ENCODE results near the gene MCM7. TPM values are rescaled to one million over a fixed set of nuclear protein-coding genes. Genes with fewer than 3 reads are reported as not detected.

MCM7 gene
- polyA plus RNA-seq, 2 donors = 46.4 to 66.8 TPM

Other genes starting within 250 kb of the MCM7 start
- gene OR2AE1, start 224.4 kb downstream of the MCM7 start, polyA plus RNA-seq = not detected
- 10 to 100 TPM in 1 of 2 donors, 1 to 10 TPM in 1; 9.4 to 11.8 TPM for gene TRIM4, start 181.9 kb downstream of the MCM7 start, polyA plus RNA-seq
- gene GJC3, start 171.8 kb downstream of the MCM7 start, polyA plus RNA-seq = not detected
- gene AZGP1, start 125.4 kb downstream of the MCM7 start, polyA plus RNA-seq = 1 to 10 TPM; 1.6 to 2.0 TPM
- 10 to 100 TPM; 10.5 to 25.0 TPM for gene ZKSCAN1, start 85.8 kb downstream of the MCM7 start, polyA plus RNA-seq
- 1 to 10 TPM; 3.8 to 3.9 TPM for gene ZSCAN21, start 51.6 kb downstream of the MCM7 start, polyA plus RNA-seq
- gene ZNF3, start 19.7 kb downstream of the MCM7 start, polyA plus RNA-seq = 10 to 100 TPM; 10.4 to 14.6 TPM
- gene COPS6, start 12.4 kb downstream of the MCM7 start, polyA plus RNA-seq = 100 to 1,000 TPM in 1 of 2 donors, 10 to 100 TPM in 1; 86.7 to 119 TPM
- gene AP4M1, start 246 bp upstream of the MCM7 start, polyA plus RNA-seq = 10 to 100 TPM; 17.3 to 19.3 TPM
- 10 to 100 TPM; 23.3 to 29.6 TPM for gene TAF6, start 18.0 kb upstream of the MCM7 start, polyA plus RNA-seq
- gene CNPY4, start 18.2 kb upstream of the MCM7 start, polyA plus RNA-seq = 1 to 10 TPM; 5.5 to 5.8 TPM
- gene MBLAC1, start 25.6 kb upstream of the MCM7 start, polyA plus RNA-seq = 1 to 10 TPM; 2.7 to 3.7 TPM
- gene LAMTOR4, start 47.5 kb upstream of the MCM7 start, polyA plus RNA-seq = 100 to 1,000 TPM in 1 of 2 donors, 10 to 100 TPM in 1; 85.7 to 138 TPM
- gene TRAPPC14, start 57.3 kb upstream of the MCM7 start, polyA plus RNA-seq = 10 to 100 TPM; 18.5 to 27.2 TPM
- gene GAL3ST4, start 67.2 kb upstream of the MCM7 start, polyA plus RNA-seq = 1 to 10 TPM; 4.4 to 5.1 TPM
- 1 to 10 TPM; 1.1 to 2.2 TPM for gene GPC2, start 76.0 kb upstream of the MCM7 start, polyA plus RNA-seq
- gene STAG3, start 76.5 kb upstream of the MCM7 start, polyA plus RNA-seq = under 1 TPM; 0.25 to 0.73 TPM
- gene PVRIG, start 118.6 kb upstream of the MCM7 start, polyA plus RNA-seq = under 1 TPM; 0.24 to 0.31 TPM
- gene SPDYE3, start 206.3 kb upstream of the MCM7 start, polyA plus RNA-seq = under 1 TPM; 0.05 to 0.10 TPM